ENCODE results near the gene TUBB.

The TUBB gene

DNA sequence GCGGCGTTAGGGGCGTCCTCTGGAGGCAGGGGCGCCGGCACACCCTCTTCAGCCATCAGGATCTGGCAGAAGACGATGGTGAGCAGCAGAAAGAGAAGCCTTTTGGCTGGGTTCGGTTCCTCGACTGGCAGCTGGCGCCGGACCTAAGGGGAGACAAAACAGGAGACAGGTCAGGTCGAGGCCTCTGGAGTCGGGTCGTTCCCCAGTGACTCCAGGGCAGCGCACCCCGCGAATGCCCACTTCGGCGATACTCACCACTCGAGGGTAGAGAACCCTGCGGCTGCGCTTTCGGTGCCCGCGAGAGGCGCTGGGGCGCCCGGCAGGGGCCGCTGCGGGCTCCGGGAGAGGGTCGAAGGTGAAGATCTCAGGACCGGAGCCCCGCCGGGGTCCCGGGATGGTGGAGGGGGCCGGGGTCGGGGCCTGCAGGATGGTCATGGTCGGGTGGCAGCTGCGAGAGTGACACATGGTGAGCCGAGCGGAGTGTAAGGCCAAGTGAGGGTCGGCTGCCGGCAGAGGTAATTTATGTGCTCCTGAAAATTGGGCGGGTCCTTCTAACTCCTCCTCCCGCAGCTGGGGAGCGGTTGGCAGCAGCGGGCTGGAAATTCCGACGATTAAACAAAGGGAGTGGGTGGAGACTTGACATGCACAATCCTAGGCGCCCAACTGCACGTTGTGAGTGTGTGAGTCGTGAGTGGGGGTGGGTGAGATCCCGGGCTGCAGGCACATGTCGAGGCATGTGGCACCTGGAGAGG is 24.1 kb downstream of the TUBB start, which contains the start of gene IER3:
Gene IER3, minus strand, starts transcription at position 494 of the 752 bp plus-strand sequence. Its CDS starts 29 bp downstream, at position 465.
- peak within 1 kb of the TSS; percentile 90 for H3K4me2 ChIP-seq (ENCODE audit: low read depth, low read length)
- peak; percentile 79 for DNase-seq
- H3K36me3 ChIP-seq (replicated peaks; ENCODE audit: insufficient read depth, low read length): no peaks in the 10 kb centered on the region
- peaks cover 19% of the 10 kb centered on the region for H3F3A ChIP-seq (ENCODE audit: insufficient read depth, low read length)
- H3K9me3 ChIP-seq (replicated peaks; ENCODE audit: insufficient read depth, low read length): no peaks in the 10 kb centered on the region
- H3K4me1 ChIP-seq (ENCODE audit: low read length): peaks cover 9% of the 10 kb centered on the region; the same call in 1 of the 2 replicates
- H3K27ac ChIP-seq (ENCODE audit: low read length): peak within 1 kb of the TSS; percentile 43; the same call in 1 of the 2 replicates
- no peak for TF ChIP-seq EZH2phosphoT487 (IDR thresholded peaks at IDR 0.05; ENCODE audit: low read length)
- TF ChIP-seq, protein P1, sequence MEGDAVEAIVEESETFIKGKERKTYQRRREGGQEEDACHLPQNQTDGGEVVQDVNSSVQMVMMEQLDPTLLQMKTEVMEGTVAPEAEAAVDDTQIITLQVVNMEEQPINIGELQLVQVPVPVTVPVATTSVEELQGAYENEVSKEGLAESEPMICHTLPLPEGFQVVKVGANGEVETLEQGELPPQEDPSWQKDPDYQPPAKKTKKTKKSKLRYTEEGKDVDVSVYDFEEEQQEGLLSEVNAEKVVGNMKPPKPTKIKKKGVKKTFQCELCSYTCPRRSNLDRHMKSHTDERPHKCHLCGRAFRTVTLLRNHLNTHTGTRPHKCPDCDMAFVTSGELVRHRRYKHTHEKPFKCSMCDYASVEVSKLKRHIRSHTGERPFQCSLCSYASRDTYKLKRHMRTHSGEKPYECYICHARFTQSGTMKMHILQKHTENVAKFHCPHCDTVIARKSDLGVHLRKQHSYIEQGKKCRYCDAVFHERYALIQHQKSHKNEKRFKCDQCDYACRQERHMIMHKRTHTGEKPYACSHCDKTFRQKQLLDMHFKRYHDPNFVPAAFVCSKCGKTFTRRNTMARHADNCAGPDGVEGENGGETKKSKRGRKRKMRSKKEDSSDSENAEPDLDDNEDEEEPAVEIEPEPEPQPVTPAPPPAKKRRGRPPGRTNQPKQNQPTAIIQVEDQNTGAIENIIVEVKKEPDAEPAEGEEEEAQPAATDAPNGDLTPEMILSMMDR (IDR thresholded peaks at IDR 0.05; ENCODE audit: low read length): peak; percentile 75
- H2AFZ ChIP-seq (ENCODE audit: low read length): peak within 1 kb of the TSS; percentile 94
- H3K27me3 ChIP-seq (replicated peaks; ENCODE audit: insufficient read depth, low read length): no peaks in the 10 kb centered on the region
- H3K9me2 ChIP-seq (replicated peaks; ENCODE audit: insufficient read depth, low read length): no peaks in the 10 kb centered on the region
- peak within 1 kb of the TSS; percentile 89 for H3K4me3 ChIP-seq (ENCODE audit: low read length)
- peaks cover 19% of the 10 kb centered on the region for H3K79me2 ChIP-seq (ENCODE audit: low read length)
- no peaks in the 10 kb centered on the region for H4K20me1 ChIP-seq (ENCODE audit: insufficient read depth, low read length)
- H3K9ac ChIP-seq (ENCODE audit: low read length): peak within 1 kb of the TSS; percentile 33; the same call in 1 of the 2 replicates

DNA sequence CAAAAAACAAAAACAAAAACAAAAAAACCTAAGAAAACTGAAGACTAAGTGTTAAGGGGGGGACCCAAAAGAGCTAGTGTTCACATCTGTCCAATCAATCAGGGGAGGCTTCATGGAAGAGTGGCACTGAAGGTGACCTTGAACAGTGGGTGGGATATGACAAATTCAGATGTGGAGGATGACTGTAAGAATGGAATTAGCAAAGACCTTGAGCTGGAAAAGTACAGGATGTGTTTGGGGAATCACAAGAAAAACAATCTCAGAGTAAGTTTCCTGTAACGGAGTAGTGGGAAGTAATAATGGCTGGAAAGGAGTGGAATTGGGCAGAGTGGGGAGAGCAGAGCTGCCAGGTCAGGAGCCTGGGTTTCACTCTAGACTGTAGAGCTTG is 27.1 kb downstream of the TUBB start:
- TF ChIP-seq, protein P1 (IDR thresholded peaks at IDR 0.05; ENCODE audit: low read length): no peak
- TF ChIP-seq EZH2 (optimal IDR thresholded peaks at IDR 0.05; ENCODE audit: low read depth, low read length): no peak
- TF ChIP-seq EZH2phosphoT487 (IDR thresholded peaks at IDR 0.05; ENCODE audit: low read length): no peak
- peaks cover 18% of the 10 kb centered on the region for H3F3A ChIP-seq (ENCODE audit: insufficient read depth, low read length)
- no peak for DNase-seq

DNA sequence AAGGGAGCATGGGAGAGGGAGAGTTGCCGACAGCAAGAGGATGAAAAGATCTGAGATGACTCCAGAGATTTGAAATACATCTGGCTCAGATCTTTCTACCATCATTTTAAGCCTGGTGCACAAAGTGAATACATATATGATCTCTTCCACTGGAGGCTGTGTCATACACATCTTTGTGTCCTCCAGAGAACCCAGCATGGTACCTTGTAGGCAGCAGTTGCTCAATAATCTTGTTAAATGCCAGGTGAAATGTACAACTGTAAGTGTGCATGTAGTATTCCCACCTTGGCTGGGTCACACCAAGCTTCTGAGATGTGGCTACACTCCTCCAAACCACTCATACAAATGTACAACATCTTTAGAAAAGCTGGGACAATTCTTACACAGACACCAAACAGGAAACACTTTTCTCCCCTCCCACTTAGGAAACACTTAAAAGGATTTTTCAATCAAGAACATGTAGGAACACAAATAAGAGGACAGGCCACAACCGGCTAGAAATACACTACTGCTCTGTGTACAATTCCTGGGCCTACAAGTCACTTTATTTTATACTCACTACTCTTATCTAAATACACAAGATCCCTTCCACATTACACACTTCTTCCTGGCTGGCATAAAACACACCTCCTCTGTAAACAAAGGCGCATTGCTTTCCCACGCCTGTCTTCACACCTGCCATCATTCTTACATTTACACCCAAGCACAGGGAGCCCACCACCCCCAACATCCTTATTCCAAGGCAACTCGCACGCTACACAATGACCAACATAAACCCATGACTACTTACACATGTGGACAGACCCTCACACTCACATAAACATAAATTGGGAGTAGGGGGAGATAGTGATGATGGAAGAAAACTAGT is 28.0 kb downstream of the TUBB start:
- H3K9me2 ChIP-seq (replicated peaks; ENCODE audit: insufficient read depth, low read length): no peaks in the 10 kb centered on the region
- H3K4me1 ChIP-seq (ENCODE audit: low read length): no peaks in the 10 kb centered on the region
- no peak for DNase-seq
- no peaks in the 10 kb centered on the region for H3K27me3 ChIP-seq (replicated peaks; ENCODE audit: insufficient read depth, low read length)
- no peak overlapping the region for H3K4me3 ChIP-seq (ENCODE audit: low read length)
- no peak overlapping the region for H3K27ac ChIP-seq (ENCODE audit: low read length)
- no peak overlapping the region for H2AFZ ChIP-seq (ENCODE audit: low read length)
- H3K36me3 ChIP-seq (replicated peaks; ENCODE audit: insufficient read depth, low read length): no peaks in the 10 kb centered on the region
- peaks cover 12% of the 10 kb centered on the region for H3F3A ChIP-seq (ENCODE audit: insufficient read depth, low read length)
- no peaks in the 10 kb centered on the region for H3K79me2 ChIP-seq (ENCODE audit: low read length)
- no peaks in the 10 kb centered on the region for H3K9me3 ChIP-seq (replicated peaks; ENCODE audit: insufficient read depth, low read length)
- no peak for TF ChIP-seq EZH2phosphoT487 (IDR thresholded peaks at IDR 0.05; ENCODE audit: low read length)
- TF ChIP-seq, protein P1 (IDR thresholded peaks at IDR 0.05; ENCODE audit: low read length): no peak
- TF ChIP-seq EZH2 (optimal IDR thresholded peaks at IDR 0.05; ENCODE audit: low read depth, low read length): no peak
- no peak overlapping the region for H3K9ac ChIP-seq (ENCODE audit: low read length)
- H3K4me2 ChIP-seq (ENCODE audit: low read depth, low read length): no peak overlapping the region
- H4K20me1 ChIP-seq (ENCODE audit: insufficient read depth, low read length): no peaks in the 10 kb centered on the region

More for the DNA sequence above, 27.1 kb downstream of the TUBB start:
- H3K79me2 ChIP-seq (ENCODE audit: low read length): peaks cover under 1% of the 10 kb centered on the region; the same call in 1 of the 2 replicates
- H3K9me3 ChIP-seq (replicated peaks; ENCODE audit: insufficient read depth, low read length): no peaks in the 10 kb centered on the region
- no peaks in the 10 kb centered on the region for H3K36me3 ChIP-seq (replicated peaks; ENCODE audit: insufficient read depth, low read length)
- H4K20me1 ChIP-seq (ENCODE audit: insufficient read depth, low read length): no peaks in the 10 kb centered on the region
- H3K9me2 ChIP-seq (replicated peaks; ENCODE audit: insufficient read depth, low read length): no peaks in the 10 kb centered on the region
- no peaks in the 10 kb centered on the region for H3K27me3 ChIP-seq (replicated peaks; ENCODE audit: insufficient read depth, low read length)
- H3K4me2 ChIP-seq (ENCODE audit: low read depth, low read length): no peak overlapping the region
- no peak overlapping the region for H2AFZ ChIP-seq (ENCODE audit: low read length)
- no peaks in the 10 kb centered on the region for H3K4me1 ChIP-seq (ENCODE audit: low read length)
- H3K27ac ChIP-seq (ENCODE audit: low read length): no peak overlapping the region
- H3K9ac ChIP-seq (ENCODE audit: low read length): no peak overlapping the region
- no peak overlapping the region for H3K4me3 ChIP-seq (ENCODE audit: low read length)
